ENCODE measurements around the gene MNDA.

The MNDA gene

GRCh38 chr1:158800526-158800925 lies 30.6 kb upstream of the MNDA start:
- Histone ChIP-seq H3K4me1 (ENCODE audit: control insufficient read depth in 1 of 2, insufficient read depth in 1 of 2, low read depth in 1 of 2, low read length in 1 of 2) (peaks cover 94 to 100% of the 10 kb centered on the region in 2 experiments), H3K27ac (peak overlapping the region; percentile 98), H3K9me3 (no peaks in the 10 kb centered on the region), H3K36me3 (no peaks in the 10 kb centered on the region), H3K27me3 (no peaks in the 10 kb centered on the region), H3K4me3 (ENCODE audit: low read depth in 1 of 2, low read length in 1 of 2) (peak overlapping the region; percentile 56 to 58)
- TF ChIP-seq CTCF (IDR thresholded peaks at IDR 0.05), result no peak

GRCh38 chr1:158801396-158801795 lies 29.8 kb upstream of the MNDA start:
- no peaks in the 10 kb centered on the region for H3K36me3 ChIP-seq
- TF ChIP-seq CTCF (IDR thresholded peaks at IDR 0.05), result no peak
- peak overlapping the region; percentile 98 for H3K27ac ChIP-seq
- peaks cover 94 to 100% of the 10 kb centered on the region in 2 experiments for H3K4me1 ChIP-seq (ENCODE audit: control insufficient read depth in 1 of 2, insufficient read depth in 1 of 2, low read depth in 1 of 2, low read length in 1 of 2)
- no peaks in the 10 kb centered on the region for H3K9me3 ChIP-seq
- no peaks in the 10 kb centered on the region for H3K27me3 ChIP-seq
- peak overlapping the region; percentile 56 to 58 for H3K4me3 ChIP-seq (ENCODE audit: low read depth in 1 of 2, low read length in 1 of 2)

GRCh38 chr1:158803678-158804077 lies 27.5 kb upstream of the MNDA start:
- Histone ChIP-seq H3K9me3 (no peaks in the 10 kb centered on the region), H3K27me3 (no peaks in the 10 kb centered on the region), H3K4me3 (ENCODE audit: low read depth in 1 of 2, low read length in 1 of 2) (peak overlapping the region; percentile 56 to 58), H3K36me3 (no peaks in the 10 kb centered on the region), H3K27ac (peak overlapping the region; percentile 98), H3K4me1 (ENCODE audit: control insufficient read depth in 1 of 2, insufficient read depth in 1 of 2, low read depth in 1 of 2, low read length in 1 of 2) (peaks cover 95 to 100% of the 10 kb centered on the region in 2 experiments)
- TF ChIP-seq CTCF (IDR thresholded peaks at IDR 0.05), result no peak

- Histone ChIP-seq H3K27me3 (no peaks in the 10 kb centered on the region), H3K4me3 (ENCODE audit: low read depth in 1 of 2, low read length in 1 of 2) (peak overlapping the region in 1 of 2 experiments; percentile 25), H3K36me3 (peaks cover 3% of the 10 kb centered on the region), H3K27ac (peak overlapping the region; percentile 97), H3K9me3 (no peaks in the 10 kb centered on the region), H3K4me1 (ENCODE audit: control insufficient read depth in 1 of 2, insufficient read depth in 1 of 2, low read depth in 1 of 2, low read length in 1 of 2) (peaks cover 95 to 100% of the 10 kb centered on the region in 2 experiments)
- no peak for TF ChIP-seq CTCF (IDR thresholded peaks at IDR 0.05)
These were observed 24.1 kb upstream of the MNDA start for GRCh38 chr1:158806916-158807536.

GRCh38 chr1:158809256-158809655 lies 21.9 kb upstream of the MNDA start:
- Histone ChIP-seq H3K27ac (peak overlapping the region; percentile 97), H3K9me3 (no peaks in the 10 kb centered on the region), H3K27me3 (no peaks in the 10 kb centered on the region), H3K4me1 (ENCODE audit: control insufficient read depth in 1 of 2, insufficient read depth in 1 of 2, low read depth in 1 of 2, low read length in 1 of 2) (peaks cover 95 to 100% of the 10 kb centered on the region in 2 experiments), H3K4me3 (ENCODE audit: low read depth in 1 of 2, low read length in 1 of 2) (peak overlapping the region; percentile 55 to 56), H3K36me3 (peaks cover 3% of the 10 kb centered on the region)
- no peak for TF ChIP-seq CTCF (IDR thresholded peaks at IDR 0.05)

Data from neutrophil (primary cell).